Measurements from ENCODE around the gene NAT10. TPM values are rescaled to one million over a fixed set of nuclear protein-coding genes. Genes with fewer than 3 reads are reported as not detected.

The NAT10 gene
- total and polyA plus RNA-seq, 2 experiments from 2014 or later: 21.4 to 24.0 TPM

DNA sequence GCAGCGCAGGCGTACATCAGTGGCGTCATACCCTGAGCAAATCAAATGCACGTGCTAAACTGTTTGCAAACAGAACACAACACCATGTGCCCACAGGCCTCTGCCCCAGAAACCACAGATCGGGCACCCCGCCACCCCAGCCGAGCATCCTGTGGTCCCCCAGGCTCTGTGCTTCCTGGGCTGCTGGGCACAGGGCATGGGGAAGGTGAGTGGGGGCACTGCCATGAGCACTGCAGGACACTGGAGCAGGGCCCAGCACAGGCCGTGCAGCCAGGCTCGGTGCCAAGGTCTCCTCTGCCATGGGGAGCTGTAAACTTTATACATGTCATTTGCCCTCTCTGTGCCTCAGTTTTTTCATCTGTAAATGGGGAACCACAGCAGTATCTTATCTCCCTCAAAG, 62.5 kb downstream of the NAT10 start:
- TF ChIP-seq EZH2phosphoT487 (IDR thresholded peaks at IDR 0.05; ENCODE audit: insufficient read depth, low read depth) (no peak), EZH2 (IDR thresholded peaks at IDR 0.05; ENCODE audit: insufficient read depth, poor library complexity, severe bottlenecking) (no peak)
- in situ Hi-C loops (cut with MboI): no loop called here
- Histone ChIP-seq H4K20me1 (ENCODE audit: insufficient read depth) (no peaks in the 10 kb centered on the region), H3K36me3 (ENCODE audit: low read depth) (peaks cover 5% of the 10 kb centered on the region; the same call in 1 of the 2 replicates), H3K9me2 (ENCODE audit: insufficient read depth) (no peaks in the 10 kb centered on the region), H3K4me3 (no peak overlapping the region), H3K9me3 (ENCODE audit: low read depth) (no peaks in the 10 kb centered on the region), H3K27me3 (replicated peaks; ENCODE audit: insufficient read depth) (no peaks in the 10 kb centered on the region), H3K79me2 (ENCODE audit: insufficient read depth) (no peaks in the 10 kb centered on the region), H3K4me2 (ENCODE audit: unreplicated experiment) (no peak overlapping the region), H3K27ac (no peak overlapping the region), H3K4me1 (ENCODE audit: insufficient read depth) (no peaks in the 10 kb centered on the region), H2AFZ (no peak overlapping the region), H3K9ac (no peak overlapping the region), H3F3A (ENCODE audit: insufficient read depth) (no peaks in the 10 kb centered on the region)
- 90 to 93% methylated on average over 9 of the region's 9 CpGs for WGBS, 2 experiments (ENCODE audit: low coverage in 1 of 2, low lambda C conversion rate in 2 of 2, missing lambda C conversion rate in 2 of 2)
- DNase-seq: no peak

- no peak overlapping the region for H3K4me2 ChIP-seq (ENCODE audit: unreplicated experiment)
- WGBS, 2 experiments (ENCODE audit: low coverage in 1 of 2, low lambda C conversion rate in 2 of 2, missing lambda C conversion rate in 2 of 2): 77 to 79% methylated on average over 18 of the region's 18 CpGs
- H3K27ac ChIP-seq: no peak overlapping the region
- H3K9ac ChIP-seq: no peak overlapping the region
- H2AFZ ChIP-seq: no peak overlapping the region
- H3K27me3 ChIP-seq (replicated peaks; ENCODE audit: insufficient read depth): no peaks in the 10 kb centered on the region
- no peak for TF ChIP-seq EZH2phosphoT487 (IDR thresholded peaks at IDR 0.05; ENCODE audit: insufficient read depth, low read depth)
- TF ChIP-seq EZH2 (IDR thresholded peaks at IDR 0.05; ENCODE audit: insufficient read depth, poor library complexity, severe bottlenecking): no peak
- H3F3A ChIP-seq (ENCODE audit: insufficient read depth): no peaks in the 10 kb centered on the region
- no peak for DNase-seq
- no peaks in the 10 kb centered on the region for H3K9me3 ChIP-seq (ENCODE audit: low read depth)
- in situ Hi-C loops (cut with MboI): no loop called here
- no peaks in the 10 kb centered on the region for H4K20me1 ChIP-seq (ENCODE audit: insufficient read depth)
- H3K36me3 ChIP-seq (ENCODE audit: low read depth): peaks cover 5% of the 10 kb centered on the region; the same call in 1 of the 2 replicates
- no peaks in the 10 kb centered on the region for H3K4me1 ChIP-seq (ENCODE audit: insufficient read depth)
- H3K79me2 ChIP-seq (ENCODE audit: insufficient read depth): no peaks in the 10 kb centered on the region
- H3K4me3 ChIP-seq: no peak overlapping the region
- H3K9me2 ChIP-seq (ENCODE audit: insufficient read depth): no peaks in the 10 kb centered on the region
Measured at GRCh38 chr11:34168642-34169420, 63.4 kb downstream of the NAT10 start.

DNA sequence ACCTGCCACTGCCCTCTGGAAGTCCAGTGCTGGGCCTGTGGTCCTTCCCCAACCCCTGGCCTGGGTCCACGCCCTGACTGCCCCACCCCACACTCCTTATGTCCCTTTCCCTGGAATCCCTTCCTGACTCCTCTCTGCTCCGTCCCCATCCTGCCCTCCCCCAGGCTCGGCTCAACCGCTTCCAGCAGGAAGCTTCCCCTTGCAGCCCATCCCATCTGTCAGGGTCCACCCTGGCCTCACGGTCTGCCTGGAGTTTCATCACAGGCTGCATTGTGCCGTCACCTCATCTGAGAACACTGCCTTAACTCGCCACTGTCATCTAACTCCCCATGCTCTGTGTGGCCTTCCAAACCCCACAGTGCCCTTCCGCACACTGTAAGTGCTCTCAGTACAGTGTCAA, 64.3 kb downstream of the NAT10 start:
- no peak for DNase-seq
- in situ Hi-C loops (cut with MboI): loop anchor here (10.0 kb wide), 1 partner anchor 325 kb away; no protein-coding TSS in a partner anchor
- Histone ChIP-seq H3F3A (ENCODE audit: insufficient read depth) (no peaks in the 10 kb centered on the region), H3K79me2 (ENCODE audit: insufficient read depth) (no peaks in the 10 kb centered on the region), H3K9me3 (ENCODE audit: low read depth) (no peaks in the 10 kb centered on the region), H4K20me1 (ENCODE audit: insufficient read depth) (no peaks in the 10 kb centered on the region), H3K4me2 (ENCODE audit: unreplicated experiment) (no peak overlapping the region), H3K9ac (no peak overlapping the region), H3K36me3 (ENCODE audit: low read depth) (peaks cover 5% of the 10 kb centered on the region; the same call in 1 of the 2 replicates), H3K4me1 (ENCODE audit: insufficient read depth) (no peaks in the 10 kb centered on the region), H3K27ac (no peak overlapping the region), H3K9me2 (ENCODE audit: insufficient read depth) (no peaks in the 10 kb centered on the region), H3K4me3 (no peak overlapping the region), H2AFZ (no peak overlapping the region), H3K27me3 (replicated peaks; ENCODE audit: insufficient read depth) (no peaks in the 10 kb centered on the region)
- WGBS, 2 experiments (ENCODE audit: low coverage in 1 of 2, low lambda C conversion rate in 2 of 2, missing lambda C conversion rate in 2 of 2): 76 to 84% methylated on average over 8 of the region's 8 CpGs
- TF ChIP-seq EZH2 (IDR thresholded peaks at IDR 0.05; ENCODE audit: insufficient read depth, poor library complexity, severe bottlenecking) (no peak), EZH2phosphoT487 (IDR thresholded peaks at IDR 0.05; ENCODE audit: insufficient read depth, low read depth) (no peak)

GRCh38 chr11:34173050-34173449, 67.6 kb downstream of the NAT10 start:
- Histone ChIP-seq H3K9me2 (ENCODE audit: insufficient read depth) (no peaks in the 10 kb centered on the region), H3F3A (ENCODE audit: insufficient read depth) (0 out of 2 replicates have a peak, but pooled peaks cover 6% of the 10 kb centered on the region), H2AFZ (no peak overlapping the region), H4K20me1 (ENCODE audit: insufficient read depth) (no peaks in the 10 kb centered on the region), H3K4me3 (no peak overlapping the region), H3K79me2 (ENCODE audit: insufficient read depth) (no peaks in the 10 kb centered on the region), H3K4me2 (ENCODE audit: unreplicated experiment) (no peak overlapping the region), H3K27me3 (replicated peaks; ENCODE audit: insufficient read depth) (no peaks in the 10 kb centered on the region), H3K27ac (no peak overlapping the region), H3K4me1 (ENCODE audit: insufficient read depth) (no peaks in the 10 kb centered on the region), H3K36me3 (ENCODE audit: low read depth) (peaks cover 5% of the 10 kb centered on the region; the same call in 1 of the 2 replicates), H3K9me3 (ENCODE audit: low read depth) (no peaks in the 10 kb centered on the region), H3K9ac (no peak overlapping the region)
- no peak for TF ChIP-seq EZH2 (IDR thresholded peaks at IDR 0.05; ENCODE audit: insufficient read depth, poor library complexity, severe bottlenecking)
- TF ChIP-seq EZH2phosphoT487 (IDR thresholded peaks at IDR 0.05; ENCODE audit: insufficient read depth, low read depth): no peak
- WGBS, 2 experiments (ENCODE audit: low coverage in 1 of 2, low lambda C conversion rate in 2 of 2, missing lambda C conversion rate in 2 of 2): 97 to 98% methylated on average over 16 of the region's 16 CpGs
- in situ Hi-C loops (cut with MboI): loop anchor here (10.0 kb wide), 1 partner anchor 322 kb away; no protein-coding TSS in a partner anchor
- DNase-seq: no peak
